Activated CD8-positive, alpha-beta memory T cell treated with anti-CD3 and anti-CD28 coated beads, Interleukin-2, amount 50 U/mL, for 48 hours (primary cell): ENCODE measurements around the gene LARP4B.
A peak's percentile ranks its signal among the peaks of the same experiment; 100 is the strongest.

ENCODE experiments used
- DNase-seq: peaks from one replicate; pipeline ENCODE4 v3.0.0-alpha.2; 2020

LARP4B gene

GRCh38 chr10:822661-823367 lies 108.7 kb downstream of the LARP4B start:
- no peak for DNase-seq

GRCh38 chr10:822197-822596 lies 109.3 kb downstream of the LARP4B start:
- no peak for DNase-seq

- DNase-seq: no peak
Observed at GRCh38 chr10:821322-821721, 110.2 kb downstream of the LARP4B start.

GRCh38 chr10:819816-820215 lies 111.7 kb downstream of the LARP4B start:
- no peak for DNase-seq

GRCh38 chr10:819326-819725 lies 112.2 kb downstream of the LARP4B start:
- DNase-seq: no peak

- DNase-seq: no peak
Observed at GRCh38 chr10:818526-819220, 112.8 kb downstream of the LARP4B start.

GRCh38 chr10:818010-818409 lies 113.5 kb downstream of the LARP4B start:
- DNase-seq: no peak

- DNase-seq: no peak
Observed at GRCh38 chr10:817371-817770, 114.1 kb downstream of the LARP4B start.

GRCh38 chr10:816958-817357 lies 114.5 kb downstream of the LARP4B start:
- no peak for DNase-seq

- DNase-seq: no peak
Observed at GRCh38 chr10:816091-816477, 115.4 kb downstream of the LARP4B start.

- DNase-seq: no peak
Observed at GRCh38 chr10:815338-816090, 116.0 kb downstream of the LARP4B start.

GRCh38 chr10:814536-815302 lies 116.8 kb downstream of the LARP4B start:
- DNase-seq: no peak

- DNase-seq: no peak
Observed at GRCh38 chr10:813286-813685, 118.2 kb downstream of the LARP4B start.

- no peak for DNase-seq
Observed at GRCh38 chr10:812787-813186, 118.7 kb downstream of the LARP4B start.

- no peak for DNase-seq
Observed at GRCh38 chr10:811379-812175, 119.9 kb downstream of the LARP4B start.

GRCh38 chr10:810351-810846 lies 121.1 kb downstream of the LARP4B start:
- no peak for DNase-seq

- no peak for DNase-seq
Observed at GRCh38 chr10:809671-810350, 121.7 kb downstream of the LARP4B start.

GRCh38 chr10:807958-808353 lies 123.5 kb downstream of the LARP4B start:
- no peak for DNase-seq

GRCh38 chr10:807163-807957 lies 124.1 kb downstream of the LARP4B start:
- DNase-seq: no peak

- peak; percentile 38 for DNase-seq
Observed at GRCh38 chr10:806451-807162, 124.9 kb downstream of the LARP4B start.
